Pancreas (tissue), 8 donors: ENCODE results near the gene PROSER1. TPM values are rescaled to one million over a fixed set of nuclear protein-coding genes. Genes with fewer than 3 reads are reported as not detected.

Experiments
- polyA plus RNA-seq, 2 donors: library from polyadenylated mRNA; stranded (reverse); fragments of 200-250 nt; gene quantifications; one replicate each; pipeline ENCODE4 v1.2.3, GENCODE V29; 2013
- total RNA-seq, 6 donors: library from RNA; stranded (reverse); fragmentation: NEBNext Ultra II Directional in 4 of 6; extraction: Animal tissue kit (Norgen Biotek cat#: 25700) in 4 of 6; gene quantifications; one replicate each; pipeline versions ENCODE4 v1.2.1 to v1.2.4, GENCODE V29; 2021 to 2023
- donor health status: healthy with polysubstance abuse.
- donor health status: DM: no; HTN: no; CAD: no; lungs with moderate emphysema.
- donor health status: DM: no; HTN: no; CAD: no.
- donor health status: Bipolar disorder and iron deficiency.
- donor health status: DM: yes; HTN: yes; CAD: no.
- donor health status: DM: no; HTN: no; CAD: no.
- donor health status: DM: no; HTN: no; CAD: no.
- donor health status: DM: yes; HTN: yes; CAD: no.

Gene PROSER1
- total and polyA plus RNA-seq, 8 donors, result 10.9 to 21.6 (median 17.9) TPM

Other genes starting within 250 kb of the PROSER1 start
- not detected for gene STOML3, start 47.3 kb downstream of the PROSER1 start, total RNA-seq
- gene STOML3, start 47.3 kb downstream of the PROSER1 start, polyA plus RNA-seq, result under 1 TPM in 1 of 2 donors, not detected in 1; 0.07 TPM
- 10 to 100 TPM in 3 of 6 donors, 1 to 10 TPM in 3; 6.9 to 13.9 (median 10.0) TPM for gene NHLRC3, start 367 bp upstream of the PROSER1 start, total RNA-seq
- 10 to 100 TPM in 1 of 2 donors, 1 to 10 TPM in 1; 7.3 to 15.2 TPM for gene NHLRC3, start 367 bp upstream of the PROSER1 start, polyA plus RNA-seq